A549 treated with Hydrocortisone at 1 μM for 4 hours (cell line): ENCODE results near the gene GRHL3. TPM values are rescaled to one million over a fixed set of nuclear protein-coding genes. Genes with fewer than 3 reads are reported as not detected.

Experiments
- total RNA-seq: library from RNA; stranded (reverse); fragments of 200-300 nt; extraction: Qiagen RNA extraction; gene quantifications from 5 replicates; pipeline ENCODE4 v1.2.3, GENCODE V29; 2022

GRHL3 gene
- 0.79 to 1.0 TPM (median 0.84 TPM) in 5 replicates for total RNA-seq

DNA sequence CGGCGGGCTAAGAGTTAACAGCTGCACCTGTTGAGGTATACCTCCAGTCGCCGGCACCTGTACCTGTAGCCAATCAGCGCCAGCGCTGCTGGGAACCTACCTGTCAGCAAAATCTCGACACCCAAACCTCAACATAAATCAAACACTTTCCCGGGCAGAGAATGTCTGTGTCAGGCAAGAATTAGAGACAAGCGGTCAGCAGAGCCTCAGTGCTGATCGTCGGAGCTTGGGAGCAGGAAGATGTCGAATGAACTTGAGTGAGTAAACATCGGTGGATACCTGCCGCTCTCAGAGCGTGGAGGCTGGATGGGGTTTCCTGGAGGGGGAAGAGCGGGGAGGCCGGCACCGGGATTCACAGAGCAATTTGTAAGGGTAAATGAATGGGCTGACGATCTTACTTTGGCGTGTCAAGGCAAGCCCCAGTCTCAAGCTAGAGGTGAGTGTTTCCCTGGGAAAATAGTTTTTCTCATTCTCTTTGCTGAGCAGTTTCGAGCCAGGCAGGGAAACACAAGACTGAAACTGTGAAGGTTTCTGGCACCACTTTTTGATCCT, at the start of gene GRHL3:
GRHL3 (plus strand) TSS at position 46 of the 552 bp plus-strand sequence; CDS start at position 241, 195 bp downstream.

Other genes with a start within 250 kb of the GRHL3 start
- gene MYOM3, start 207.2 kb upstream of the GRHL3 start, total RNA-seq: 6.3 to 8.4 TPM (median 6.7 TPM) in 5 replicates
- gene IL22RA1, start 176.2 kb upstream of the GRHL3 start, total RNA-seq: 6.5 to 8.8 TPM (median 7.3 TPM) in 5 replicates
- gene IFNLR1, start 132.1 kb upstream of the GRHL3 start, total RNA-seq: 0.90 to 1.2 TPM (median 1.1 TPM) in 5 replicates
- gene STPG1, start 94.4 kb downstream of the GRHL3 start, total RNA-seq: 6.2 to 6.9 TPM (median 6.8 TPM) in 5 replicates
- 6.2 to 8.6 TPM (median 7.3 TPM) in 5 replicates for gene NIPAL3, start 96.4 kb downstream of the GRHL3 start, total RNA-seq
- gene RCAN3, start 183.5 kb downstream of the GRHL3 start, total RNA-seq: 10.8 to 16.1 TPM (median 14.7 TPM) in 5 replicates
- 0.03 to 0.08 TPM (median 0.07 TPM) in 5 replicates for gene NCMAP, start 236.7 kb downstream of the GRHL3 start, total RNA-seq